Activated CD4-positive, CD25-positive, alpha-beta regulatory T cell treated with anti-CD3 and anti-CD28 coated beads, Interleukin-2, amount 50 U/mL, for 16 hours (primary cell): Measurements from ENCODE around the gene SCGB3A2.
"Not testable (repeated sequence)": the region's sequence is repeated elsewhere in the genome, so short reads cannot be mapped to it uniquely, and the experiment has no call there.

ENCODE experiments used
- DNase-seq: peaks from one replicate; pipeline ENCODE4 v3.0.0-alpha.2; 2020; ENCODE audit warnings: low read depth, low spot score

The SCGB3A2 gene

GRCh38 chr5:147863454-147864158, 14.9 kb upstream of the SCGB3A2 start:
- no peak for DNase-seq

GRCh38 chr5:147869112-147869511, 9.4 kb upstream of the SCGB3A2 start:
- no peak for DNase-seq

GRCh38 chr5:147869892-147870291, 8.6 kb upstream of the SCGB3A2 start:
- DNase-seq: not testable (repeated sequence)

GRCh38 chr5:147871980-147872549, 6.4 kb upstream of the SCGB3A2 start:
- DNase-seq: not testable (repeated sequence)

GRCh38 chr5:147872744-147873435, 5.6 kb upstream of the SCGB3A2 start:
- DNase-seq: not testable (repeated sequence)

- DNase-seq: not testable (repeated sequence)
Measured at GRCh38 chr5:147874118-147874875, 4.2 kb upstream of the SCGB3A2 start.

GRCh38 chr5:147874910-147875367, 3.6 kb upstream of the SCGB3A2 start:
- no peak for DNase-seq

GRCh38 chr5:147876141-147876540, 2.4 kb upstream of the SCGB3A2 start:
- DNase-seq: no peak

GRCh38 chr5:147876626-147877025, 1.9 kb upstream of the SCGB3A2 start:
- no peak for DNase-seq

- DNase-seq: no peak
Measured at GRCh38 chr5:147879784-147880183, 1.3 kb downstream of the SCGB3A2 start.

- DNase-seq: no peak
Measured at GRCh38 chr5:147880487-147880886, 2.0 kb downstream of the SCGB3A2 start.

- DNase-seq: no peak
Measured at GRCh38 chr5:147882586-147883313, 4.2 kb downstream of the SCGB3A2 start.

- DNase-seq: no peak
Measured at GRCh38 chr5:147887026-147887627, 8.6 kb downstream of the SCGB3A2 start.

GRCh38 chr5:147887930-147888329, 9.4 kb downstream of the SCGB3A2 start:
- DNase-seq: no peak

- DNase-seq: no peak
Measured at GRCh38 chr5:147892696-147893296, 14.3 kb downstream of the SCGB3A2 start.

GRCh38 chr5:147893820-147894219, 15.3 kb downstream of the SCGB3A2 start:
- DNase-seq: no peak

- no peak for DNase-seq
Measured at GRCh38 chr5:147895864-147896263, 17.4 kb downstream of the SCGB3A2 start.

GRCh38 chr5:147898875-147899401, 20.4 kb downstream of the SCGB3A2 start:
- no peak for DNase-seq

- DNase-seq: no peak
Measured at GRCh38 chr5:147901599-147902039, 23.1 kb downstream of the SCGB3A2 start.

GRCh38 chr5:147902609-147903115, 24.2 kb downstream of the SCGB3A2 start:
- DNase-seq: no peak
